Measurements from ENCODE around the gene PRDM11.

Gene PRDM11

GRCh38 chr11:45178890-45179671 is 32.6 kb downstream of the PRDM11 start:
- DNase-seq: no peak

GRCh38 chr11:45179686-45180178 is 33.3 kb downstream of the PRDM11 start:
- DNase-seq: no peak

GRCh38 chr11:45180179-45180847 is 33.9 kb downstream of the PRDM11 start:
- DNase-seq: peak; percentile 37

- DNase-seq: no peak
These were observed 34.4 kb downstream of the PRDM11 start for GRCh38 chr11:45180848-45181192.

- no peak for DNase-seq
These were observed 34.9 kb downstream of the PRDM11 start for GRCh38 chr11:45181193-45181888.

GRCh38 chr11:45181889-45182550 is 35.6 kb downstream of the PRDM11 start:
- DNase-seq: no peak

GRCh38 chr11:45182902-45183301 is 36.5 kb downstream of the PRDM11 start:
- DNase-seq: peak; percentile 30

GRCh38 chr11:45184640-45185039 is 38.2 kb downstream of the PRDM11 start:
- DNase-seq: no peak

- no peak for DNase-seq
These were observed 38.8 kb downstream of the PRDM11 start for GRCh38 chr11:45185228-45185729.

GRCh38 chr11:45187375-45187774 is 40.9 kb downstream of the PRDM11 start:
- DNase-seq: no peak

GRCh38 chr11:45188127-45188526 is 41.7 kb downstream of the PRDM11 start:
- no peak for DNase-seq

- no peak for DNase-seq
These were observed 42.8 kb downstream of the PRDM11 start for GRCh38 chr11:45189230-45189629.

GRCh38 chr11:45193695-45194094 is 47.3 kb downstream of the PRDM11 start:
- DNase-seq: no peak

- DNase-seq: no peak
These were observed 58.3 kb downstream of the PRDM11 start for GRCh38 chr11:45204761-45205160.

- no peak for DNase-seq
These were observed 59.5 kb downstream of the PRDM11 start for GRCh38 chr11:45205978-45206377.

GRCh38 chr11:45208135-45208534 is 61.7 kb downstream of the PRDM11 start:
- peak; percentile 83 for DNase-seq

GRCh38 chr11:45209000-45209879 is 62.8 kb downstream of the PRDM11 start:
- DNase-seq: no peak

GRCh38 chr11:45209891-45210699 is 63.7 kb downstream of the PRDM11 start:
- DNase-seq: peak; percentile 63

- DNase-seq: peak; percentile 36
These were observed 64.4 kb downstream of the PRDM11 start for GRCh38 chr11:45210846-45211245.

GRCh38 chr11:45211732-45212131 is 65.3 kb downstream of the PRDM11 start:
- DNase-seq: no peak
